GM21360 (cell line): Measurements from ENCODE around the gene GIPC1.
"Not testable (repeated sequence)": the region's sequence is repeated elsewhere in the genome, so short reads cannot be mapped to it uniquely, and the experiment has no call there.

ENCODE experiments used
- ATAC-seq: cut with Tn5 transposase; IDR thresholded peaks from one replicate; pipeline ENCODE4 v1.9.1; 2021; ENCODE audit warnings: mild to moderate bottlenecking, moderate library complexity; ENCODE audit not compliant: unreplicated experiment

The GIPC1 gene

DNA sequence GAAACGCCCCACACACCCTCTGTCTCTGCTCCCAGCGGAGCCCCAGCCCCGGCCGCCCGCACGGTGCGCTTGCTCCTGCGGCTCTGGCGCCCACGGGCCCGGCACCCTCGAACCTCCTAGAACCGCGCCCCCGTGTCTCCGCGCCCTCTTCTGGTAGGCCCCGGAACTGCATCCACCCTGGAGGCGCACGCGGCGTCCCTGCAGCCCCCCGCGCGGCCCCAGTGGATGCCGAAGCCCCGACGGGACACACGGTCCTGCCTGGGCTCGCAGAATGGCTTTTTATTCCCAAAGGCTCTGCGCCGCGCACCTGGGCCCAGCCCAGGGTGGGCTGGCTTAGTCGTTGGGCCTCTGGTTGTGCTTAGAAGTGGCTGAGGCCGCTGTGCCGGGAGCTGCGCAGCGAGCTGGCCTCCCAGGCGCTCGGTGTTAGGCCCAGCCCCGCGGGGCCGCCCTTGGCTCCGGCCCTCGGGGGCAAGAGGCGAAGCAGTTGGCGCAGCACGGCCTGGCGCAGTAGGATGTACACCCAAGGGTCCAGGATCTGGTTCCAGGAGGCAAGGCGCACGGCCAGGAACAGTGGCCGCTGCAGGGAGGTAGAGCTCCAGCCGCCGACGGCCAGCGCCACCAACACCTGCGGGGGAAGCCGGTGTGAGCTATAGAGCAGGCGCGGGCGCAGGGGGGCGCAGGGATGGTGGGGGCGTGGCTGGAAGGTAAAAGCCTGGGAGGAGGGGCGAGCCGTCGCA, 23.6 kb downstream of the GIPC1 start:
- no peak for ATAC-seq

GRCh38 chr19:14471436-14472187, 24.3 kb downstream of the GIPC1 start:
- no peak for ATAC-seq

GRCh38 chr19:14470031-14470876, 25.7 kb downstream of the GIPC1 start:
- no peak for ATAC-seq

DNA sequence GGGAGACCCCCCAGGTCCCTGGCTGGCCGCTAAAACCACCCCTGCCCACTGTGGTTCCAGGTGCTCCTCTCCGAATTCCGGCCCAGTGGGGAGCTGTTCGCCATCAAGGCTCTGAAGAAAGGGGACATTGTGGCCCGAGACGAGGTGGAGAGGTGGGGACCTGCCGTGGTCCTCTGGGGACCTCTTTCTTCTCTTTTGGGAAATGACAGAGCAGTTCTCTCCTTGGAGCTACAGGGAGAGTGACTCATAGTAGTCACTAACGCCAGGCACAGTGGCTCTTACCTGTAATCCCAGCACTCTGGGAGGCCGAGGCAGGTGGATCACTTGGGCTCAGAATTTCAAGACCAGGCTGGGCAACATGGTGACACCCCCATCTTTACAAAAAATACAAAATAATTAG, 28.1 kb downstream of the GIPC1 start:
- no peak for ATAC-seq

DNA sequence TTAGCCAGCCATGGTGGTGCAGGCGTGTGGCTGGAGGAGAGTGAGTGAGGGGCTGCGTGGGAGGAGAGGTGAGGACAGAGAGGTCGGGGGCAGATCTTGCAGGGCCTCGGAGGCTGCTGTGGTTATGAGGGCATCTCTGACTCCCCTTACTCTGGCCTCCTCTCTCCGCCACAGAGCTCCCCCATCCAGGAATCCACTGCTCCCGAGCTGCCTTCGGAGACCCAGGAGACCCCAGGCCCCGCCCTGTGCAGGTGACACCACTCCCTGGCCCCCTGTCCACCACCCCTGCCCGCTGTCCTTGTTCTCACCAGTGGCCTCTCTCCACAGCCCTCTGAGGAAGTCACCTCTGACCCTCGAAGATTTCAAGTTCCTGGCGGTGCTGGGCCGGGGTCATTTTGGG, 28.5 kb downstream of the GIPC1 start:
- no peak for ATAC-seq

DNA sequence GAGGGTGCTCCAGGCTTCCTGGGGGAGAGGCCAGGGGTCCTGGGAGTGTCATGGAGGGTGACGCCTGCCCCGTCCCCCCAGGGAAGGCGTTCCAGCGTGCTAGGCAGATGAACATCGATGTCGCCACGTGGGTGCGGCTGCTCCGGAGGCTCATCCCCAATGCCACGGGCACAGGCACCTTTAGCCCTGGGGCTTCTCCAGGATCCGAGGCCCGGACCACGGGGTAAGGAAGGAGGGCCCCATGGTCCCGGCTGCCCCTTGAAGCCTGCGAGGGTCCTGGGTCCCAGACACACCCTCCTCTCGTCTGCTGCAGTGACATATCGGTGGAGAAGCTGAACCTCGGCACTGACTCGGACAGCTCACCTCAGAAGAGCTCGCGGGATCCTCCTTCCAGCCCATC, 32.2 kb downstream of the GIPC1 start:
- no peak for ATAC-seq

GRCh38 chr19:14462401-14462800, 33.5 kb downstream of the GIPC1 start:
- not testable (repeated sequence) for ATAC-seq

GRCh38 chr19:14460935-14461334, 35.0 kb downstream of the GIPC1 start:
- ATAC-seq = no peak

- ATAC-seq = no peak
Observed at GRCh38 chr19:14459703-14460102, 36.2 kb downstream of the GIPC1 start.

DNA sequence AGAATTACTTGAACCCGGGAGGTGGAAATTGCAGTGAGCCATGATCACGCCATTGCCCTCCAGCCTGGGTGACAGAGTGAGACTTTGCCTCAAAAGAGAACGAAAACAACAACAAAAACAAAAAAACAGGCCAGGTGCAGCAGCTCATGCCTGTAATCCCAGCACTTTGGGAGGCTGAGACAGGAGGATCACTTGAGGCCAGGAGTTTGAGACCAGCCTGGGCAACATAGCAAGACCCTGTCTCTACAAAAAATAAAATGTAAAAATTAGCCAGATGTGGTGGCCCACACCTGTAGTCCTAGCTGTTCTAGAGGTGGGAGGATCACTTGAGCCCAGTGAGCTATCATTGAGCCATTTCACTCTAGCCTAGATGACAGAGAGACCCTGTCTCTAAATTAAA, 43.6 kb downstream of the GIPC1 start:
- not testable (repeated sequence) for ATAC-seq

- ATAC-seq = no peak
Observed at GRCh38 chr19:14450876-14451275, 45.1 kb downstream of the GIPC1 start.

DNA sequence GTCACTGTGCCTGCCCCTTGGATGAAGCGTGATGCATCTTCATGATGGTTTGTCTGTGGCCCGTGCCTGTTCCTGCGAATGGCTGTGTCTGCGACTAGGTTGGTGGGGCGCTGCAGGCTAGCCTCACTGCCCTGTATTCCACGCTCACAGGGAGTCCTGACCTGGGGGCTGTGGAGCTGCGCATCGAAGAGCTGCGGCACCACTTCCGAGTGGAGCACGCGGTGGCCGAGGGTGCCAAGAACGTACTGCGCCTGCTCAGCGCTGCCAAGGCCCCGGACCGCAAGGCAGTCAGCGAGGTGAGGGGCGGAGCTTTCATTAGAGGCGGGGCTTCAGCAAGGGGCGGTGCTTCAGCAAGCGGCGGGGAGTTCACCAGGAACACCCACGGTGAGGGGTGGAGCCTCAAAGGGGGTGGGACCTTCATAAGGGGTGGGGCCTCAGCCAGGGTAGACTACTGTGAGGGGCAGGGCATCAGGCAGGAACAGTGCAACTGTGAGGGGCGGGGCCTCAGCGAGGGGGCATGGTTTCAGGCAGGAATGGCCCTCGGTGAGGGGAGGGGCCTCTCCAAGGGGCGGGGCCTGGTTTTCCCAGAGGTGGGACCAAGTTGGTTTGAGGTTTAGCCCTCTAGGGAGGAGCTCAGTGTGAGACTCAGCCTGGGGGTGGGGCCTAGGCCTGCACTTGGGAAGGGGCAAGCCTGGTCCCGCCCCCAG, 45.6 kb downstream of the GIPC1 start:
- ATAC-seq = no peak

GRCh38 chr19:14449321-14449720, 46.6 kb downstream of the GIPC1 start:
- no peak for ATAC-seq

- ATAC-seq = no peak
Observed at GRCh38 chr19:14446336-14447036, 49.4 kb downstream of the GIPC1 start.

DNA sequence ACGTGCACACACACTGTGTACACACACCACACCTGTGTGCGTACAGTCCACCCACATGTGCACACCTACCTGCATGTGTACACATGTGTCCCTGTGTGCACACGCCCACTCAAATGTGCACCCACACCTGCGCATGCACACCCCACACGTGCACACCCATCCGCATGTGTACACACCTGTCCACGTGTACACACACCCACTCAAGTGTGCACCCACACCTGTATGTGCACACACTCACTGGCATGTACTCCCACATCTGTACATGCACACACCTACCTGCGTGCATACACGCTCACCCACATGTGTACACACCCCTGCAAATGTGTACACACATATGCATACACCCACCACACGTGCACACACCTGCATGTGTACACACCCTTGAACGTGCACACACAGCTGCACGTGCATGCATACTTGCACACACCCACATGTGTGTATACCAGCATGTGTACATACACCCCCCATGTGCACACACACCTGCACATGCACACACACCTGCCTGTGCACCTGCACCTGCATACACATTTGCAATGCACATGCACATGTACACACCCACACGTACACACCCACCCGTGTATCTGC, 52.2 kb downstream of the GIPC1 start:
- no peak for ATAC-seq

GRCh38 chr19:14442891-14443631, 52.9 kb downstream of the GIPC1 start:
- no peak for ATAC-seq

- no peak for ATAC-seq
Observed at GRCh38 chr19:14441041-14441938, 54.6 kb downstream of the GIPC1 start.

DNA sequence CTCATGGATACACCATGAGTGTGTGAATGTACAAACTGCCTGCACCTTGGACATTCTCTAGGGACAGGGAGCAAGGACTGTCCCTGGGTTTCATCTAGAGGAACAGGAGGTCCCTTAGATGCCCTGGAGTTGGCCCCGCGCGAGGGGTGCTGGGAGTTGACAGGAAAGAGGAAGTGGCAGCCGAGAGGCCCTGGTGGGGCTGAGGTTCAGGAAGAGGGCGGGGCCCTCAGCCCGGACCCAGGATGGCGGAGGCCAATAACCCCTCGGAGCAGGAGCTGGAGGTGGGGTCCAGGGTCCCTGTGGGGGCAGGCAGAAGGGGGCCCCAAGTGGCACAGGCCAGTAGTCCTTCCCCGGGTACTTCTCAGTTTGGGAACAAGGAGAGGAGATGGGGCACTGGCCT, 55.9 kb downstream of the GIPC1 start:
- peak; percentile 85 for ATAC-seq
